ENCODE measurements around the gene PTPRC.

Gene PTPRC

DNA sequence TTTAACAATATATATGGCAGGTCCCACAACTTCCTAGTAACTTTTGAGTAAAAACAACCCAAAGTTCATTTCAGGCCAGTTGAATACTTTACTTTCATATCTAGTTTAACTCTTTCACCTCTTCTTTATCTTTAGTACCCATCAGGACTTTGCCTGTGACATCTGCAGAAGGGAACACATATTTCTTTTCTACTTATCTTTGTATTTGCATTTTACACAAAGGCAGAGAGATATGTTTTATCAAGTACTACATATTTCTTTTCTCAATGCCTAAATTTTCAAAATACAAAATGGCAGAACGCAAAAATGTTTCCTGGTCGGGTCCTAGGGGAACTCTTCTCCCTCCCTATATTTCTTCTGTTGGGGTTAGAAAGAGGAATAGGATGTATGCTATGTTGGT, 6.8 kb upstream of the PTPRC start:
- Histone ChIP-seq H3K9me3 (ENCODE audit: control insufficient read depth, low read length) (no peaks in the 10 kb centered on the region), H3K18ac (ENCODE audit: low read depth in 1 of 2, low read length in 2 of 2) (no peak overlapping the region), H3K4me2 (ENCODE audit: low read length, poor library complexity, severe bottlenecking) (no peak overlapping the region), H3K79me1 (replicated peaks; ENCODE audit: low read length, poor library complexity, severe bottlenecking) (no peaks in the 10 kb centered on the region), H4K8ac (ENCODE audit: low read length) (no peak overlapping the region), H2AFZ (ENCODE audit: low read depth, low read length) (no peak overlapping the region), H3K4me3 (ENCODE audit: insufficient read depth in 1 of 2, low read depth in 1 of 2, low read length in 2 of 2) (no peak overlapping the region), H3K9ac (ENCODE audit: low read length) (no peak overlapping the region), H2AK5ac (ENCODE audit: low read length, severe bottlenecking) (no peak overlapping the region), H2BK5ac (ENCODE audit: low read depth, low read length, poor library complexity, severe bottlenecking) (no peak overlapping the region), H3K23ac (ENCODE audit: low read length in 2 of 2) (no peak overlapping the region), H2BK12ac (ENCODE audit: low read length in 2 of 2) (no peak overlapping the region), H2BK15ac (ENCODE audit: low read depth, poor library complexity, severe bottlenecking) (no peak overlapping the region), H3K36me3 (ENCODE audit: control insufficient read depth in 1 of 2, insufficient read depth in 2 of 2, low read depth in 1 of 2, low read length in 2 of 2) (no peaks in the 10 kb centered on the region), H4K91ac (ENCODE audit: low read length) (no peak overlapping the region), H3K14ac (ENCODE audit: low read length in 2 of 2) (no peak overlapping the region), H2BK120ac (ENCODE audit: low read depth, low read length) (no peak overlapping the region), H3K4ac (ENCODE audit: low read depth in 1 of 2, low read length in 2 of 2) (no peak overlapping the region), H3K27ac (ENCODE audit: low read length, poor library complexity, severe bottlenecking) (no peak overlapping the region), H3K27me3 (ENCODE audit: control insufficient read depth in 1 of 2, insufficient read depth in 1 of 2, low read length in 2 of 2) (no peaks in the 10 kb centered on the region), H3K4me1 (ENCODE audit: control insufficient read depth, insufficient read depth, low read depth, low read length) (no peaks in the 10 kb centered on the region)
- no peak for DNase-seq
- WGBS: no CpG with 5 or more reads among the region's 2 CpGs

DNA sequence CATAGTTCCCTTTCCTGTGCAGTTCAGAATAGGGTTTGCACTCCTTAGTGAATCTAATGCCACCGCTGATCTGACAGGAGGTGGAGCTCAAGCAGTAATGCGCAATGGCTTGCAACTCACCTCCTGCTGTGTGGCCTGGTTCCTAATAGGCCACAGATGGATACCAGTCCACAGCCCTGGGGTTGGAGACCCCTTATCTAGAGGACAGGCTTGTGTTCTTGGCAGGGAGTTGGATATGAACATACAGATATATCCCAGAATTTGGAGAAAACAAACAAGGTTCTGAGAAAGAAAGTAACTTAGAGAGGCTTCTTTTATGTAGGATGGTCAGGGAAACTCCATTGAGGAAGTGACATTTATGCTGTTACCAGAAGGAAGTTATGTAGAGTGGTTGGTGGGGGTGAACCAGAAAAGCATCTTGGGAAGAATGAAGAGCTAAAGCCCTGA, 5.1 kb upstream of the PTPRC start:
- Histone ChIP-seq H2BK120ac (ENCODE audit: low read depth, low read length) (no peak overlapping the region), H4K8ac (ENCODE audit: low read length) (no peak overlapping the region), H3K9me3 (ENCODE audit: control insufficient read depth, low read length) (no peaks in the 10 kb centered on the region), H2AK5ac (ENCODE audit: low read length, severe bottlenecking) (no peak overlapping the region), H3K79me1 (replicated peaks; ENCODE audit: low read length, poor library complexity, severe bottlenecking) (no peaks in the 10 kb centered on the region), H3K4ac (ENCODE audit: low read depth in 1 of 2, low read length in 2 of 2) (no peak overlapping the region), H3K36me3 (ENCODE audit: control insufficient read depth in 1 of 2, insufficient read depth in 2 of 2, low read depth in 1 of 2, low read length in 2 of 2) (no peaks in the 10 kb centered on the region), H3K23ac (ENCODE audit: low read length in 2 of 2) (no peak overlapping the region), H3K4me2 (ENCODE audit: low read length, poor library complexity, severe bottlenecking) (no peak overlapping the region), H3K4me1 (ENCODE audit: control insufficient read depth, insufficient read depth, low read depth, low read length) (no peaks in the 10 kb centered on the region), H3K4me3 (ENCODE audit: insufficient read depth in 1 of 2, low read depth in 1 of 2, low read length in 2 of 2) (no peak overlapping the region), H3K14ac (ENCODE audit: low read length in 2 of 2) (no peak overlapping the region), H3K27ac (ENCODE audit: low read length, poor library complexity, severe bottlenecking) (no peak overlapping the region), H4K91ac (ENCODE audit: low read length) (no peak overlapping the region), H2BK12ac (ENCODE audit: low read length in 2 of 2) (no peak overlapping the region), H2BK5ac (ENCODE audit: low read depth, low read length, poor library complexity, severe bottlenecking) (no peak overlapping the region), H2BK15ac (ENCODE audit: low read depth, poor library complexity, severe bottlenecking) (no peak overlapping the region), H2AFZ (ENCODE audit: low read depth, low read length) (no peak overlapping the region), H3K9ac (ENCODE audit: low read length) (no peak overlapping the region), H3K18ac (ENCODE audit: low read depth in 1 of 2, low read length in 2 of 2) (no peak overlapping the region), H3K27me3 (ENCODE audit: control insufficient read depth in 1 of 2, insufficient read depth in 1 of 2, low read length in 2 of 2) (no peaks in the 10 kb centered on the region)
- WGBS: 99% methylated on average over 2 of the region's 2 CpGs
- no peak for DNase-seq

DNA sequence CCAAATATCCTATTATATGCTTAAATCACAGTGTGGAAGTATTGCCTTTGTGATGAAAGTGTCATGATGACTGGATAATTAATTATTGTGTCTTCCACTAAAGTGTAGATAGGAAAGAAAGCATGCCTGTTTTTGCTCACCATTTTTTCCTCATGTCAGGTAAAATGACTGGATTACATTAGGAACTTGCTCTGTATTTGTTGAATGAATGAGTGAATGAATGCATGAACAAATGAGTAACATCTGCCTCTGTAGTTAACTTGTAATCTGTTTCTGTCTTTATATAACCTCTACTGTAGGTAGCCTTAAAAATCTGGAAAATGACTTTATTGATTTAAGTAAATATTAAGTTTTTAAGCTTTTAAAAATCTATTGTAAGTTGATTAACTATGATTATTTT, 2.9 kb upstream of the PTPRC start:
- Histone ChIP-seq H4K8ac (ENCODE audit: low read length) (no peak overlapping the region), H2AK5ac (ENCODE audit: low read length, severe bottlenecking) (no peak overlapping the region), H3K9me3 (ENCODE audit: control insufficient read depth, low read length) (no peaks in the 10 kb centered on the region), H3K4me2 (ENCODE audit: low read length, poor library complexity, severe bottlenecking) (no peak overlapping the region), H2BK12ac (ENCODE audit: low read length in 2 of 2) (no peak overlapping the region), H3K9ac (ENCODE audit: low read length) (no peak overlapping the region), H3K27me3 (ENCODE audit: control insufficient read depth in 1 of 2, insufficient read depth in 1 of 2, low read length in 2 of 2) (no peaks in the 10 kb centered on the region), H3K23ac (ENCODE audit: low read length in 2 of 2) (no peak overlapping the region), H3K4ac (ENCODE audit: low read depth in 1 of 2, low read length in 2 of 2) (no peak overlapping the region), H3K18ac (ENCODE audit: low read depth in 1 of 2, low read length in 2 of 2) (no peak overlapping the region), H3K27ac (ENCODE audit: low read length, poor library complexity, severe bottlenecking) (no peak overlapping the region), H4K91ac (ENCODE audit: low read length) (no peak overlapping the region), H3K79me1 (replicated peaks; ENCODE audit: low read length, poor library complexity, severe bottlenecking) (no peaks in the 10 kb centered on the region), H3K4me3 (ENCODE audit: insufficient read depth in 1 of 2, low read depth in 1 of 2, low read length in 2 of 2) (no peak overlapping the region), H2BK120ac (ENCODE audit: low read depth, low read length) (no peak overlapping the region), H3K4me1 (ENCODE audit: control insufficient read depth, insufficient read depth, low read depth, low read length) (no peaks in the 10 kb centered on the region), H3K36me3 (ENCODE audit: control insufficient read depth in 1 of 2, insufficient read depth in 2 of 2, low read depth in 1 of 2, low read length in 2 of 2) (no peaks in the 10 kb centered on the region), H2BK5ac (ENCODE audit: low read depth, low read length, poor library complexity, severe bottlenecking) (no peak overlapping the region), H2AFZ (ENCODE audit: low read depth, low read length) (no peak overlapping the region), H3K14ac (ENCODE audit: low read length in 2 of 2) (no peak overlapping the region), H2BK15ac (ENCODE audit: low read depth, poor library complexity, severe bottlenecking) (no peak overlapping the region)
- DNase-seq: no peak

DNA sequence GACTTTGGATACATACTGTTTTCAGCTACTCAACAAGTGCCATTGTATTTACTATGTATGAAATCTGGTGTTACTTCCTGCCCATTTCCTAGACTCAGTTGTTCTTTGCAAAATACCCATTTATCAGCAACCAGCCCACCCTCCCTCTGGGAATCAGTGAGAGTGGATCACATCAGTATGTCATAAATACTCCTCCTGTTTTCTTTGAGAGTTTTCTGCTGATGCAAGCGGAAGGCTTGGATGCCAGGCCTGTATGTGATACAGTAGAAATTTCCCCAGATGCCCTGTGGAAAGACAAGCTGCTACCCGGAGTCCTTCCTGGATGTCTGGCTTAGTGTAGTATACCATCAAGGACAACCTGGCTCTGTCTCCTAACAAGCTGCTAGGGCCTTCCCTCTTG, 2.4 kb upstream of the PTPRC start:
- H3K27me3 ChIP-seq (ENCODE audit: control insufficient read depth in 1 of 2, insufficient read depth in 1 of 2, low read length in 2 of 2): no peaks in the 10 kb centered on the region
- no peak for DNase-seq
- no peak overlapping the region for H3K9ac ChIP-seq (ENCODE audit: low read length)
- no peaks in the 10 kb centered on the region for H3K9me3 ChIP-seq (ENCODE audit: control insufficient read depth, low read length)
- H4K8ac ChIP-seq (ENCODE audit: low read length): no peak overlapping the region
- no peak overlapping the region for H2AFZ ChIP-seq (ENCODE audit: low read depth, low read length)
- H3K36me3 ChIP-seq (ENCODE audit: control insufficient read depth in 1 of 2, insufficient read depth in 2 of 2, low read depth in 1 of 2, low read length in 2 of 2): no peaks in the 10 kb centered on the region
- H3K79me1 ChIP-seq (replicated peaks; ENCODE audit: low read length, poor library complexity, severe bottlenecking): no peaks in the 10 kb centered on the region
- no peak overlapping the region for H3K14ac ChIP-seq (ENCODE audit: low read length in 2 of 2)
- no peak overlapping the region for H2BK15ac ChIP-seq (ENCODE audit: low read depth, poor library complexity, severe bottlenecking)
- no peak overlapping the region for H2BK5ac ChIP-seq (ENCODE audit: low read depth, low read length, poor library complexity, severe bottlenecking)
- H2BK12ac ChIP-seq (ENCODE audit: low read length in 2 of 2): no peak overlapping the region
- no peaks in the 10 kb centered on the region for H3K4me1 ChIP-seq (ENCODE audit: control insufficient read depth, insufficient read depth, low read depth, low read length)
- H3K4me3 ChIP-seq (ENCODE audit: insufficient read depth in 1 of 2, low read depth in 1 of 2, low read length in 2 of 2): no peak overlapping the region
- no peak overlapping the region for H2BK120ac ChIP-seq (ENCODE audit: low read depth, low read length)
- H3K4ac ChIP-seq (ENCODE audit: low read depth in 1 of 2, low read length in 2 of 2): no peak overlapping the region
- H3K18ac ChIP-seq (ENCODE audit: low read depth in 1 of 2, low read length in 2 of 2): no peak overlapping the region
- no peak overlapping the region for H3K27ac ChIP-seq (ENCODE audit: low read length, poor library complexity, severe bottlenecking)
- H2AK5ac ChIP-seq (ENCODE audit: low read length, severe bottlenecking): no peak overlapping the region
- H3K4me2 ChIP-seq (ENCODE audit: low read length, poor library complexity, severe bottlenecking): no peak overlapping the region
- no peak overlapping the region for H4K91ac ChIP-seq (ENCODE audit: low read length)
- 95% methylated on average over 2 of the region's 2 CpGs for WGBS
- no peak overlapping the region for H3K23ac ChIP-seq (ENCODE audit: low read length in 2 of 2)

Measured in mesenchymal stem cell (in vitro differentiated cells and primary cell).